Peyer's patch (tissue), 4 donors: ENCODE data around the gene ADNP2.

ENCODE experiments used
- POLR2A ChIP-seq, 2 donors: fragments of 450-650 bp; IDR thresholded peaks; one replicate each; pipeline ENCODE4 v1.5.1; 2017; ENCODE audit warnings: antibody characterized with exemption in 2 of 2, mild to moderate bottlenecking in 2 of 2, moderate library complexity in 2 of 2
- TF ChIP-seq, protein P1 (sequence below), 6 experiments: fragments of 450-650 bp in 4 of 6; fragments of 200-600 bp in 2 of 6; sonication (generic) in 1 of 6; IDR thresholded peaks; one replicate each; pipeline ENCODE4 v1.5.1; 2017 to 2019; ENCODE audit warnings: antibody characterized with exemption in 6 of 6, mild to moderate bottlenecking in 3 of 6, moderate library complexity in 1 of 6

DNA sequence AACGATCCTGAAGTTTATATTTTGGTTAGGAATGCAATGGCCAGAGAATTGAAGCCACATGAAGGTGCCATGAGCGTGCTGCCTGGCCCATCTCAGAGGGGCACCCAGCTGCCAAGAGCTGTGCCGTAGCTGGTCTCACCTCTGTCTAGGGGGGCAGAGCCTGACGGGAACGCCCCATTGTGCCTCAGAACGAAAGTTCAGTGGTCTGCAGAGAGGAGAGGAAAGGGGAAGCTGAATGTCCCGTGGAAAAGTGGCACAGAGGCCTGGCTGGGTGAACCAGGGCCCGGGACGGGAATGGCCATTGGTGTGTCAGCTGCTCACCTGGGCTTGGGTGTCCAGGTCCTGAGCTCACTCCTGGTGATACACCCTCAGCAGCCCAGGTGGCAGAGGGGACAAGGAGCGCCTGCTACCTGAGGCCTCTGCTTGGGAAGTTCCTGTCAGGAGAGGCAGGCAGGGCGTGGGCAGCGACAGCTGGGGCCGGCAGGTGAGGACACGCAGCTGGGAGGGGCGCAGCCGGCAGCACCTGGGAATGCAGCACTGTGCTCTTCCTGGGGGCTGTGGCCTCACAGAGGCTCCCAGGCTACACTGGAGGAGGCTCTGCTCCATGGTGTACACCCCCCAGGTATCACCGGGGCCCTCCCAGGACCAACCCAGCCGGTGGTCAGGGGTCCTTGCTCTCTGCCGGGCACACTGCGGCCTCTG, 70.9 kb downstream of the ADNP2 start:
- TF ChIP-seq, protein P1, sequence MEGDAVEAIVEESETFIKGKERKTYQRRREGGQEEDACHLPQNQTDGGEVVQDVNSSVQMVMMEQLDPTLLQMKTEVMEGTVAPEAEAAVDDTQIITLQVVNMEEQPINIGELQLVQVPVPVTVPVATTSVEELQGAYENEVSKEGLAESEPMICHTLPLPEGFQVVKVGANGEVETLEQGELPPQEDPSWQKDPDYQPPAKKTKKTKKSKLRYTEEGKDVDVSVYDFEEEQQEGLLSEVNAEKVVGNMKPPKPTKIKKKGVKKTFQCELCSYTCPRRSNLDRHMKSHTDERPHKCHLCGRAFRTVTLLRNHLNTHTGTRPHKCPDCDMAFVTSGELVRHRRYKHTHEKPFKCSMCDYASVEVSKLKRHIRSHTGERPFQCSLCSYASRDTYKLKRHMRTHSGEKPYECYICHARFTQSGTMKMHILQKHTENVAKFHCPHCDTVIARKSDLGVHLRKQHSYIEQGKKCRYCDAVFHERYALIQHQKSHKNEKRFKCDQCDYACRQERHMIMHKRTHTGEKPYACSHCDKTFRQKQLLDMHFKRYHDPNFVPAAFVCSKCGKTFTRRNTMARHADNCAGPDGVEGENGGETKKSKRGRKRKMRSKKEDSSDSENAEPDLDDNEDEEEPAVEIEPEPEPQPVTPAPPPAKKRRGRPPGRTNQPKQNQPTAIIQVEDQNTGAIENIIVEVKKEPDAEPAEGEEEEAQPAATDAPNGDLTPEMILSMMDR (IDR thresholded peaks at IDR 0.05) = no peak
- TF ChIP-seq POLR2A (IDR thresholded peaks at IDR 0.05) = no peak
